CMK (cell line): Measurements from ENCODE around the gene DIDO1.
"Not testable (repeated sequence)": the region's sequence is repeated elsewhere in the genome, so short reads cannot be mapped to it uniquely, and the experiment has no call there.

ENCODE experiments used
- DNase-seq: peaks from one replicate; pipeline ENCODE4 v3.0.0-alpha.2; 2010; ENCODE audit warnings: low read depth

The DIDO1 gene

GRCh38 chr20:62929051-62929538, 2.8 kb upstream of the DIDO1 start:
- no peak for DNase-seq

GRCh38 chr20:62928246-62928939, 2.1 kb upstream of the DIDO1 start:
- DNase-seq: no peak

- DNase-seq: no peak
Observed at GRCh38 chr20:62927128-62927705, 912 bp upstream of the DIDO1 start.

GRCh38 chr20:62925420-62926228, 681 bp downstream of the DIDO1 start:
- DNase-seq: no peak

- no peak for DNase-seq
Observed at GRCh38 chr20:62925076-62925419, 1.3 kb downstream of the DIDO1 start.

GRCh38 chr20:62924442-62925075, 1.7 kb downstream of the DIDO1 start:
- DNase-seq: no peak

- DNase-seq: no peak
Observed at GRCh38 chr20:62923669-62924441, 2.5 kb downstream of the DIDO1 start.

- not testable (repeated sequence) for DNase-seq
Observed at GRCh38 chr20:62923059-62923668, 3.1 kb downstream of the DIDO1 start.

- no peak for DNase-seq
Observed at GRCh38 chr20:62922451-62922921, 3.8 kb downstream of the DIDO1 start.

- no peak for DNase-seq
Observed at GRCh38 chr20:62921119-62921687, 5.1 kb downstream of the DIDO1 start.

- DNase-seq: no peak
Observed at GRCh38 chr20:62920039-62920645, 6.2 kb downstream of the DIDO1 start.

GRCh38 chr20:62918831-62919230, 7.5 kb downstream of the DIDO1 start:
- DNase-seq: no peak

- no peak for DNase-seq
Observed at GRCh38 chr20:62918147-62918546, 8.2 kb downstream of the DIDO1 start.

GRCh38 chr20:62917720-62918119, 8.6 kb downstream of the DIDO1 start:
- no peak for DNase-seq

GRCh38 chr20:62916703-62917476, 9.4 kb downstream of the DIDO1 start:
- DNase-seq: no peak

- DNase-seq: no peak
Observed at GRCh38 chr20:62914970-62915457, 11.3 kb downstream of the DIDO1 start.

- DNase-seq: no peak
Observed at GRCh38 chr20:62914436-62914835, 11.9 kb downstream of the DIDO1 start.

- no peak for DNase-seq
Observed at GRCh38 chr20:62913043-62913630, 13.2 kb downstream of the DIDO1 start.

- no peak for DNase-seq
Observed at GRCh38 chr20:62911701-62912280, 14.5 kb downstream of the DIDO1 start.
